K562 (cell line): Measurements from ENCODE around the gene DNAJB11.
A peak's percentile ranks its signal among the peaks of the same experiment; 100 is the strongest.

Experiments
- BHLHE40 ChIP-seq: IDR thresholded peaks from 2 replicates; pipeline ENCODE4 v1.6.1; 2011; ENCODE audit warnings: low read length, improper control_type of control experiment
- CBX2 ChIP-seq: fragments of 200-600 bp; sonication (generic); IDR thresholded peaks from one replicate; pipeline ENCODE4 v1.6.1; 2012; ENCODE audit warnings: mild to moderate bottlenecking, low read length, inconsistent platforms; ENCODE audit not compliant: insufficient read depth, poor library complexity, severe bottlenecking
- EZH2 ChIP-seq: IDR thresholded peaks from 2 replicates; pipeline ENCODE4 v1.6.1; 2012; ENCODE audit warnings: low read depth, mild to moderate bottlenecking, inconsistent platforms, low read length, borderline replicate concordance
- GABPB1 ChIP-seq: sonication (generic); formaldehyde crosslinking; IDR thresholded peaks from 2 replicates; pipeline ENCODE4 v1.8.0; 2022; ENCODE audit warnings: mild to moderate bottlenecking, missing genetic modification reagents
- HDAC2 ChIP-seq: fragments of 450-650 bp; IDR thresholded peaks from 2 replicates; pipeline ENCODE4 v1.6.1; 2016; ENCODE audit warnings: mild to moderate bottlenecking
- JUND ChIP-seq, 2 experiments: IDR thresholded peaks; 2 replicates in 1 of 2; 3 replicates in 1 of 2; pipeline ENCODE4 v1.6.1; 2011; ENCODE audit warnings: borderline replicate concordance in 2 of 2, low read depth in 2 of 2, low read length in 2 of 2, improper control_type of control experiment in 1 of 2, missing biosample characterization in 1 of 2, missing genetic modification characterization in 1 of 2, missing genetic modification reagents in 1 of 2
- L3MBTL2 ChIP-seq: fragments of 450-650 bp; IDR thresholded peaks from 2 replicates; pipeline ENCODE4 v1.6.1; 2016; ENCODE audit warnings: mild to moderate bottlenecking, moderate library complexity
- NONO ChIP-seq, 2 experiments: fragments of 200-400 bp in 1 of 2; fragments of 450-650 bp in 1 of 2; formaldehyde crosslinking in 1 of 2; IDR thresholded peaks; 2 replicates each; pipeline ENCODE4 v1.6.1; 2017; ENCODE audit warnings: low read depth in 2 of 2, mild to moderate bottlenecking in 2 of 2, moderate library complexity in 2 of 2, low read length in 1 of 2
- PTTG1 ChIP-seq: fragments of 450-650 bp; IDR thresholded peaks from 2 replicates; pipeline ENCODE4 v1.6.1; 2016; ENCODE audit warnings: low read depth, mild to moderate bottlenecking, missing genetic modification characterization, missing compliant biosample characterization
- SIN3A ChIP-seq, 2 experiments: fragments of 150-350 bp in 1 of 2; IDR thresholded peaks; 2 replicates each; pipeline ENCODE4 v1.6.1; 2011 to 2016; ENCODE audit warnings: borderline replicate concordance in 2 of 2, low read depth in 2 of 2, low read length in 2 of 2, mild to moderate bottlenecking in 2 of 2, moderate library complexity in 2 of 2; ENCODE audit not compliant: control insufficient read depth in 1 of 2
- SP2 ChIP-seq: IDR thresholded peaks from 2 replicates; pipeline ENCODE4 v1.6.1; 2011; ENCODE audit warnings: mild to moderate bottlenecking, low read depth, low read length, moderate library complexity; ENCODE audit not compliant: poor library complexity, severe bottlenecking; ENCODE audit errors: extremely low read depth
- SRF ChIP-seq, 2 experiments: fragments of 250-450, 450-650 bp in 1 of 2; sonication (Bioruptor Pico) in 1 of 2; sonication (generic) in 1 of 2; formaldehyde crosslinking; IDR thresholded peaks; 2 replicates each; pipeline versions ENCODE4 v1.5.0 to v1.5.1; 2020 to 2022; ENCODE audit warnings: mild to moderate bottlenecking in 1 of 2, missing genetic modification reagents in 1 of 2
- TRIM28 ChIP-seq: fragments of 450-650 bp; IDR thresholded peaks from 2 replicates; pipeline ENCODE4 v1.6.1; 2017
- TF ChIP-seq, protein P1 (sequence below), 3 experiments: IDR thresholded peaks in 2 of 3; conservative IDR thresholded peaks in 1 of 3; 2 replicates each; pipeline ENCODE4 v1.5.1; 2011 to 2012; ENCODE audit warnings: low read length in 3 of 3, mild to moderate bottlenecking in 3 of 3, control low read depth in 2 of 3, improper control_type of control experiment in 1 of 3, inconsistent platforms in 1 of 3, low read depth in 1 of 3, mixed read lengths in 1 of 3, moderate library complexity in 1 of 3; ENCODE audit not compliant: insufficient read depth in 2 of 3

- TF ChIP-seq L3MBTL2 (no peak), GABPB1 (no peak), EZH2 (no peak), HDAC2 (no peak), SP2 (no peak), TRIM28 (no peak), NONO (IDR thresholded peaks at IDR 0.05; ENCODE audit: low read depth in 2 of 2, low read length in 1 of 2) (no peak), SRF (CRISPR knock-in tag; IDR thresholded peaks at IDR 0.05) (no peak), PTTG1 (tag) (no peak), SIN3A (IDR thresholded peaks at IDR 0.05; ENCODE audit: borderline replicate concordance in 2 of 2, control insufficient read depth in 1 of 2, low read depth in 2 of 2, low read length in 2 of 2) (no peak), BHLHE40 (no peak), CBX2 (no peak), JUND (IDR thresholded peaks at IDR 0.05; ENCODE audit: borderline replicate concordance, low read depth, low read length) (peak; percentile 90), JUND (tag; IDR thresholded peaks at IDR 0.05; ENCODE audit: borderline replicate concordance, low read depth, low read length) (peak; percentile 75; the same call in 1 of the 3 replicates)
- TF ChIP-seq, protein P1, sequence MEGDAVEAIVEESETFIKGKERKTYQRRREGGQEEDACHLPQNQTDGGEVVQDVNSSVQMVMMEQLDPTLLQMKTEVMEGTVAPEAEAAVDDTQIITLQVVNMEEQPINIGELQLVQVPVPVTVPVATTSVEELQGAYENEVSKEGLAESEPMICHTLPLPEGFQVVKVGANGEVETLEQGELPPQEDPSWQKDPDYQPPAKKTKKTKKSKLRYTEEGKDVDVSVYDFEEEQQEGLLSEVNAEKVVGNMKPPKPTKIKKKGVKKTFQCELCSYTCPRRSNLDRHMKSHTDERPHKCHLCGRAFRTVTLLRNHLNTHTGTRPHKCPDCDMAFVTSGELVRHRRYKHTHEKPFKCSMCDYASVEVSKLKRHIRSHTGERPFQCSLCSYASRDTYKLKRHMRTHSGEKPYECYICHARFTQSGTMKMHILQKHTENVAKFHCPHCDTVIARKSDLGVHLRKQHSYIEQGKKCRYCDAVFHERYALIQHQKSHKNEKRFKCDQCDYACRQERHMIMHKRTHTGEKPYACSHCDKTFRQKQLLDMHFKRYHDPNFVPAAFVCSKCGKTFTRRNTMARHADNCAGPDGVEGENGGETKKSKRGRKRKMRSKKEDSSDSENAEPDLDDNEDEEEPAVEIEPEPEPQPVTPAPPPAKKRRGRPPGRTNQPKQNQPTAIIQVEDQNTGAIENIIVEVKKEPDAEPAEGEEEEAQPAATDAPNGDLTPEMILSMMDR (IDR thresholded peaks at IDR 0.05 in 2 of 3, conservative IDR thresholded peaks at IDR 0.05 in 1 of 3; ENCODE audit: insufficient read depth in 2 of 3, low read depth in 1 of 3, low read length in 3 of 3), result no peak
These were observed 35.3 kb downstream of the DNAJB11 start for GRCh38 chr3:186605561-186606545.
